Uterus (tissue), 4 donors: ENCODE results near the gene KIAA1328. TPM values are rescaled to one million over a fixed set of nuclear protein-coding genes. Genes with fewer than 3 reads are reported as not detected.

Experiments
- DNase-seq, 2 donors: peaks; one replicate each; pipeline ENCODE4 v3.0.0-alpha.2; 2019 to 2020
- H3K27ac ChIP-seq, 2 donors: fragments of 200-600 bp; sonication (generic); 1 replicate in 1 of 2; 2 replicates in 1 of 2; pipeline ENCODE4 v1.5.1; 2016 to 2018
- H3K27me3 ChIP-seq, 2 donors: fragments of 200-600 bp; sonication (generic); one replicate each; pipeline ENCODE4 v1.5.1; 2018 to 2019; ENCODE audit warnings: control low read depth in 1 of 2
- H3K36me3 ChIP-seq, 2 donors: fragments of 200-600 bp; sonication (generic); one replicate each; pipeline ENCODE4 v1.5.1; 2019; ENCODE audit warnings: control low read depth in 1 of 2
- H3K4me1 ChIP-seq, 2 donors: fragments of 200-600 bp; sonication (generic); one replicate each; pipeline ENCODE4 v1.5.1; 2018 to 2019; ENCODE audit warnings: control low read depth in 1 of 2
- H3K4me3 ChIP-seq, 2 donors: fragments of 200-600 bp; sonication (generic); 1 replicate in 1 of 2; 2 replicates in 1 of 2; pipeline ENCODE4 v1.5.1; 2018 to 2019; ENCODE audit warnings: mild to moderate bottlenecking in 1 of 2
- H3K9me3 ChIP-seq, 2 donors: fragments of 200-600 bp; sonication (generic); one replicate each; pipeline ENCODE4 v1.5.1; 2019; ENCODE audit warnings: control low read depth in 1 of 2
- POLR2A ChIP-seq, 2 donors: fragments of 450-650 bp; IDR thresholded peaks; one replicate each; pipeline ENCODE4 v1.6.1; 2016; ENCODE audit warnings: antibody characterized with exemption in 2 of 2, mild to moderate bottlenecking in 1 of 2, moderate library complexity in 1 of 2
- intact Hi-C: fragments of 100-400 bp; cut with DNase I; formaldehyde crosslinking; loops from one replicate; pipeline ENCODE4 v1.15.1; 2023; ENCODE audit warnings: low total_unique reads
- total RNA-seq, 4 donors: library from RNA; depleted of rRNA in 3 of 4; stranded (reverse); fragments of >200 nt in 3 of 4; gene quantifications; one replicate each; pipeline versions ENCODE4 v1.1.0 to v1.2.4, GENCODE V29; 2014 to 2023
- TF ChIP-seq, protein P1 (sequence below), 4 experiments: fragments of 200-600 bp in 2 of 4; fragments of 450-650 bp in 2 of 4; sonication (generic) in 2 of 4; IDR thresholded peaks; one replicate each; pipeline ENCODE4 v1.5.1; 2016 to 2019; ENCODE audit warnings: antibody characterized with exemption in 4 of 4, mild to moderate bottlenecking in 2 of 4, moderate library complexity in 1 of 4
- donor health status: DM: yes; HTN: yes; CAD: no.

The KIAA1328 gene
- total RNA-seq, 4 donors from 2014 or later, result 16.5 to 55.1 (median 31.7) TPM

DNA sequence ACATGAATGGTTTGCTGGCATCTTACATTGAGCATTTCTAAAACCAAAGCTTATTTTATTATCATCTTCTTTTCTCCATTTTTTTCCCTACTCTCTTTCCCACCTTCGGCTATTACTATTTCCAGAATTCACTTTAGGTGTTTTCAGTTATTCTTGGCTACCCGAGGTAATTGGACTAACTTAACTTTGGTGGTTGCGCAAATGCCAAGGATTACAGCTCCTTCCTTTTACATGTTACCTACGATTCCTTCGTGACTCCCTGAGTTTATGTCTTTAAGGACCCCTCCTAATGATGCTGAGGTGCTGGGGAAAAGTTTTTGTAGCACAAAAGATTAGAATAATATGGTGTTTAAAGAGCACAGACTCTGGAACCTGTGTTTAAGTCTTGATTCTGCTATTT is 14.3 kb downstream of the KIAA1328 start:
- H3K4me3 ChIP-seq, result no peak overlapping the region
- intact Hi-C loops, result no loop called here
- TF ChIP-seq POLR2A (IDR thresholded peaks at IDR 0.05), result no peak
- TF ChIP-seq, protein P1, sequence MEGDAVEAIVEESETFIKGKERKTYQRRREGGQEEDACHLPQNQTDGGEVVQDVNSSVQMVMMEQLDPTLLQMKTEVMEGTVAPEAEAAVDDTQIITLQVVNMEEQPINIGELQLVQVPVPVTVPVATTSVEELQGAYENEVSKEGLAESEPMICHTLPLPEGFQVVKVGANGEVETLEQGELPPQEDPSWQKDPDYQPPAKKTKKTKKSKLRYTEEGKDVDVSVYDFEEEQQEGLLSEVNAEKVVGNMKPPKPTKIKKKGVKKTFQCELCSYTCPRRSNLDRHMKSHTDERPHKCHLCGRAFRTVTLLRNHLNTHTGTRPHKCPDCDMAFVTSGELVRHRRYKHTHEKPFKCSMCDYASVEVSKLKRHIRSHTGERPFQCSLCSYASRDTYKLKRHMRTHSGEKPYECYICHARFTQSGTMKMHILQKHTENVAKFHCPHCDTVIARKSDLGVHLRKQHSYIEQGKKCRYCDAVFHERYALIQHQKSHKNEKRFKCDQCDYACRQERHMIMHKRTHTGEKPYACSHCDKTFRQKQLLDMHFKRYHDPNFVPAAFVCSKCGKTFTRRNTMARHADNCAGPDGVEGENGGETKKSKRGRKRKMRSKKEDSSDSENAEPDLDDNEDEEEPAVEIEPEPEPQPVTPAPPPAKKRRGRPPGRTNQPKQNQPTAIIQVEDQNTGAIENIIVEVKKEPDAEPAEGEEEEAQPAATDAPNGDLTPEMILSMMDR (IDR thresholded peaks at IDR 0.05), result no peak
- no peak overlapping the region for H3K27ac ChIP-seq
- H3K4me1 ChIP-seq, result no peaks in the 10 kb centered on the region
- no peaks in the 10 kb centered on the region for H3K9me3 ChIP-seq
- no peak for DNase-seq
- no peaks in the 10 kb centered on the region for H3K36me3 ChIP-seq
- H3K27me3 ChIP-seq, result no peaks in the 10 kb centered on the region

DNA sequence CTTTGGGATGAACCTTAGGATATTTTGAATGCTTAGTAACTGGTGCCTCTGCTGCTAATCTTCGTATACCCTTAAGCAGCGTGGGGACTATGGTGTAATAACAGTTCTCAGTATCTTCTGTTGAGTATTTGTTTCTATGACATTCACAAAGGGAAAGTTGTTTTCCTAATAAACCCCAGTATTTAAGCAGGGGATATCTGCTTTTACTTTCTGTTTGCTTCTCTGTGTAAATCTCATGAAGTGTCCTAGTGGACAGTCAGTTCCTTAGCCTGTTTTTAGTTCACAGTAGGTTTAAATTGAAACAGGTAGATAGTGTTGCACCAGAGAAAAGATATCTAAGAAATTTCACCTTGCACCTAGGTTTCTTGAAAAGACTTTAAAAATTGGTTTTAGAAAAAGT is 14.9 kb downstream of the KIAA1328 start:
- no peaks in the 10 kb centered on the region for H3K27me3 ChIP-seq
- H3K4me1 ChIP-seq, result no peaks in the 10 kb centered on the region
- intact Hi-C loops, result no loop called here
- no peak overlapping the region for H3K4me3 ChIP-seq
- no peaks in the 10 kb centered on the region for H3K36me3 ChIP-seq
- TF ChIP-seq, protein P1 (IDR thresholded peaks at IDR 0.05), result no peak
- TF ChIP-seq POLR2A (IDR thresholded peaks at IDR 0.05), result no peak
- H3K27ac ChIP-seq, result no peak overlapping the region
- no peaks in the 10 kb centered on the region for H3K9me3 ChIP-seq
- no peak for DNase-seq

DNA sequence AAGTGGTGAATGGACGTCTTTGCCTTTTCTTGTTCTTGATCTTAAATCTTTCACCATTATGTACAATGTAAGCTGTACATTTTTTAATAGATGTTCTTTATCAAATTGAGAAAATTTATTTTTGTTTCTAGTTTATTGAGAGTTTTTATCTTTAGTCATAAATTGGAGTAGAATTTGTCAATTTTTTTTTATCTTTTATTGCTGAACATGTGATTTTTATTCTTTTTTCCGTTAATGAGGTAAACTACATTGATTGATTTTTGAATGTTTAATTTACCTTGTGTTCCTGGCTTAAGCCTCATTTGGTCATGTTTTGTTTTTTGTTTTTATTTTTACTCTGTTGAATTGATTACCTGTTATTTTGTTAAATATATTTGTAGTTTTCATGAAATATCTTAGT is 19.7 kb downstream of the KIAA1328 start:
- intact Hi-C loops, result no loop called here
- H3K36me3 ChIP-seq, result no peaks in the 10 kb centered on the region
- TF ChIP-seq POLR2A (IDR thresholded peaks at IDR 0.05), result no peak
- TF ChIP-seq, protein P1 (IDR thresholded peaks at IDR 0.05), result no peak

DNA sequence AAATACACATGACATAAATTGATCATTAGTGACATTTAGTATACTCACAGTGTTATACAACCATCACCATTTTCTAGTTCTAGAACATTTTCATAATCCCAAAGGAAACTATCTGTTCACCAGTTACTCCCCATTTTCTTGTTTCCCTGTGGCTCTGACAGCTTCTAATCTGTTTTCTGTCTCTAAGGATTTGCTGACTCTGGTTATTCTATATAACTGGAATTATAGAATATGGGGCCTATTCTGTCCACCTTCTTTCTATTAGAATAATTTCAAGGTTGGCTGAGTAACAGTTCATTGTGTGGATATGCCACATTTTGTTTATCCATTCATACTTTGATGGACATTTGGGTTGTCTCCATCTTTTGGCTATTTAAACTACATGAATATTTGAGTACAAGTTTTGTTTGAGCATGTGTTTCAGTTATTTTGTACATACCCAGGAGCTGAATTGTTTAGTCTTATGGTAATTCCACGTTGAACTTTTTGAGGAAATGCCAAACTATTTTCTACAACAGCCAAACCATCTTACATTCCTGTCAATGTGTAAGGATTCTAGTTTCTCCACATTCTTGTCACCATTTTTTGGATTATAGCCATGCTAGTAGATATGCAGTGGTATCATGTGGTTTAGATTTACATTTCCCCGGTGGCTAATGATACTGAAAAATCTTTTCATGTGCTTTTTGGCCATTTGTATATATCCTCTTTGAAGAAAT is 20.5 kb downstream of the KIAA1328 start:
- intact Hi-C loops, result no loop called here
- H3K36me3 ChIP-seq, result no peaks in the 10 kb centered on the region
- no peaks in the 10 kb centered on the region for H3K27me3 ChIP-seq
- H3K4me3 ChIP-seq, result no peak overlapping the region
- no peak overlapping the region for H3K27ac ChIP-seq
- no peak for DNase-seq
- TF ChIP-seq, protein P1 (IDR thresholded peaks at IDR 0.05), result no peak
- TF ChIP-seq POLR2A (IDR thresholded peaks at IDR 0.05), result no peak
- H3K4me1 ChIP-seq, result no peaks in the 10 kb centered on the region
- no peaks in the 10 kb centered on the region for H3K9me3 ChIP-seq

More for the DNA sequence above, 19.7 kb downstream of the KIAA1328 start:
- no peaks in the 10 kb centered on the region for H3K4me1 ChIP-seq
- H3K4me3 ChIP-seq, result no peak overlapping the region
- no peaks in the 10 kb centered on the region for H3K27me3 ChIP-seq
- H3K9me3 ChIP-seq, result no peaks in the 10 kb centered on the region
- DNase-seq, result no peak
- no peak overlapping the region for H3K27ac ChIP-seq

DNA sequence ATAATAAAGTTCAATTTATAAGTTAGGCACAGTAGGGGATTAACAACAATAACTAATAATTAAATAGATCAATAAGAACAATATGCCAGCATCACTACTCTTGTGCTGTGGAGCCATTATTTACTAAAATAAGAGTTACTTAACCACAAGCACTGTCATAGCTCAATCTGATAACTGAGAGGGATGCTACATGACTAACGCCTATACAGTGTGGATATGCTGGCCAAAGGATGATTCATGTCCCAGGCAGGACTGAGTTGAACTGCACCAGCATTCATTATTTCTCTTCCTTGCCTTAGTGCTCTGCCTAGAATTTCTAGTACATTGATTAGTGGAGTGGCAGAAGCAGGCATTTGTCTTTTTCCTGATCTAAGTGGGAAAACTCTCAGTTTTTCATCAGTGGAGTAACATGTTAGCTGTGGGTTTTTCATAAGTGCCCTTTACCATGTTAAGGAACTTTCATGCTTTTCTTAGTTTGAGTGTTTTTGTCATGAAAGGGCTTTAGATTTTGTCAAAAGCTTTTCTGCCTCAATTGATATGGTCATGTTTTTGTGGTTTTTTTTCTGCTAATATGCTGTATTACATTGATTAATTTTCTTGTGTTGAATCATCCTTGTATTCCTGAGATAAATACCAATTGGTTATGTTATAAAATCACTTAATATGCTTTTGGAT is 21.7 kb downstream of the KIAA1328 start:
- Histone ChIP-seq H3K4me1 (no peaks in the 10 kb centered on the region), H3K27me3 (no peaks in the 10 kb centered on the region), H3K4me3 (no peak overlapping the region), H3K9me3 (no peaks in the 10 kb centered on the region), H3K27ac (no peak overlapping the region), H3K36me3 (no peaks in the 10 kb centered on the region)
- DNase-seq, result no peak
- TF ChIP-seq, protein P1 (IDR thresholded peaks at IDR 0.05), result no peak
- TF ChIP-seq POLR2A (IDR thresholded peaks at IDR 0.05), result no peak
- intact Hi-C loops, result no loop called here
